MCF 10A (cell line): ENCODE measurements around the gene LPP. TPM values are rescaled to one million over a fixed set of nuclear protein-coding genes. Genes with fewer than 3 reads are reported as not detected.

Source experiments
- BruUV-seq: library from RNA; stranded (reverse); fragments of 400-500 nt; replicated peaks from 2 replicates; lab custom pipeline; 2021; lab: Mats Ljungman, UMichigan
- CTCF ChIA-PET: fragments of 300-600 bp; sonication (Branson Sonifier 250); formaldehyde crosslinking; extraction: SDS; loops from one replicate; lab custom pipeline; 2021; ENCODE audit warnings: antibody characterized with exemption, inconsistent platforms; lab: Yijun Ruan, JAX
- POLR2A ChIA-PET: fragments of 300-600, 350-650 bp; sonication (Branson Sonifier 250); formaldehyde crosslinking; extraction: SDS; loops from one replicate; lab custom pipeline; 2020; ENCODE audit warnings: antibody characterized with exemption, inconsistent platforms; lab: Yijun Ruan, JAX
- DNase-seq: peaks from one replicate; pipeline ENCODE4 v3.0.0-alpha.2; 2018; ENCODE audit not compliant: unreplicated experiment
- H3K27ac Mint-ChIP-seq: one replicate; pipeline ENCODE4 v1.8.0; 2022; ENCODE audit warnings: mild to moderate bottlenecking, low read depth, mixed read lengths; ENCODE audit not compliant: unreplicated experiment
- H3K27me3 Mint-ChIP-seq: one replicate; pipeline ENCODE4 v1.8.0; 2022; ENCODE audit warnings: mixed read lengths; ENCODE audit not compliant: insufficient read depth, unreplicated experiment
- H3K36me3 Mint-ChIP-seq: one replicate; pipeline ENCODE4 v1.8.0; 2022; ENCODE audit warnings: mild to moderate bottlenecking, moderate library complexity, mixed read lengths; ENCODE audit not compliant: insufficient read depth, unreplicated experiment
- H3K4me1 Mint-ChIP-seq: one replicate; pipeline ENCODE4 v1.8.0; 2022; ENCODE audit warnings: mixed read lengths; ENCODE audit not compliant: insufficient read depth, unreplicated experiment
- H3K4me3 Mint-ChIP-seq: one replicate; pipeline ENCODE4 v1.8.0; 2022; ENCODE audit warnings: mild to moderate bottlenecking, moderate library complexity, mixed read lengths; ENCODE audit not compliant: unreplicated experiment
- H3K9me3 Mint-ChIP-seq: one replicate; pipeline ENCODE4 v1.8.0; 2022; ENCODE audit warnings: mixed read lengths; ENCODE audit not compliant: unreplicated experiment
- CTCF ChIP-seq: fragments of 200-600 bp; IDR thresholded peaks from one replicate; pipeline ENCODE4 v1.8.0; 2022; ENCODE audit warnings: antibody characterized with exemption, mild to moderate bottlenecking; ENCODE audit not compliant: unreplicated experiment
- intact Hi-C: fragments of 100-400 bp; cut with micrococcal nuclease; formaldehyde crosslinking; loops from 2 replicates; pipeline ENCODE4 v1.14.1; 2022
- total RNA-seq: library from RNA; stranded (reverse); gene quantifications from 2 replicates; pipeline ENCODE4 v1.2.3, GENCODE V29; 2022

Gene LPP
- total RNA-seq, 1 experiment from 2014 or later, result 117 TPM

DNA sequence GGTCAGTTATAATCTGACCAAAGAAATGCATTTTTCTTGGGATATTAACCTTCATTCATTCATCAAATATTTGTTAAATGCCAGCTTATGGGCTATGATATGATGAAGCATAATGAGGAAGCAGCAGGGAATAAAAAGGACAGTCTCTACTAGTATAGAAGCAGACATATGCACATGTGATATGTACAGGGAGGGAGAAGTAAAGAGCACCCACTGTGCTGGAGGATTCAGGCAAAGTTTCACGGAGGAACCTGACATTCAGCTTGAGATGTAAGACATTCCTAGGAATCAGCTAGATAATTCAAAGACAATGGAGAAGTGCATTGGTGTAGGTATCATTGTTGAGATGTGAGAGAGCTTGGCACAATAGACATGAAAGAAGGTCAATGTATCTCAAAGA is 450.7 kb downstream of the LPP start:
- Mint-ChIP-seq H3K36me3 (peaks cover 14% of the 10 kb centered on the region), H3K4me1 (peaks cover 14% of the 10 kb centered on the region), H3K27me3 (no peaks in the 10 kb centered on the region), H3K9me3 (peaks cover 27% of the 10 kb centered on the region), H3K27ac (peak overlapping the region; percentile 24), H3K4me3 (no peak overlapping the region)
- no TSS peak for BruUV-seq
- intact Hi-C loops, result no loop called here
- POLR2A ChIA-PET, result no interaction called here
- CTCF ChIA-PET, result no interaction called here
- no peak for DNase-seq
- TF ChIP-seq CTCF, result no peak

GRCh38 chr3:188605231-188605630 is 451.3 kb downstream of the LPP start:
- TF ChIP-seq CTCF, result no peak
- Mint-ChIP-seq H3K4me1 (peaks cover 14% of the 10 kb centered on the region), H3K4me3 (no peak overlapping the region), H3K27ac (peak overlapping the region; percentile 24), H3K27me3 (no peaks in the 10 kb centered on the region), H3K9me3 (peaks cover 27% of the 10 kb centered on the region), H3K36me3 (peaks cover 20% of the 10 kb centered on the region)
- BruUV-seq, result no TSS peak
- CTCF ChIA-PET, result no interaction called here
- DNase-seq, result no peak
- POLR2A ChIA-PET, result no interaction called here
- intact Hi-C loops, result no loop called here

DNA sequence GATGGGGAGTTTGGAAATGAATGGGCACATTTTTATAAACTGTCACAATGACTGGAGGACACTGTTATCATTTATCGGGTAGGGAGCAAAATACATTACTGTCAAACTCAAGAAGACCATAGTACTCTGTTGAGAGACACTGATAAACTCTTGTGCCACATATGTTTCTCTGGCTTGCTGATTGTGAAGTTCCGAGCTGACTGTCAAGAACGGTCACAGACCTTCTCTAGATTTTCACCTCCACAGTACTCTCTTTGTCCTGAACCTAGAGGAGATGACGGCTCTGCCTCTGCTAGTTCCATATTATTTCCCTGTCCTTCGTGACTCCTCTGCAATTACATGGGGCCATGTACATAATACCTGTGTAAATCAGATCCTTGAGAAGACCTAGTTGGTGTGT is 451.9 kb downstream of the LPP start:
- Mint-ChIP-seq H3K4me3 (no peak overlapping the region), H3K27me3 (no peaks in the 10 kb centered on the region), H3K27ac (no peak overlapping the region), H3K9me3 (peaks cover 27% of the 10 kb centered on the region), H3K4me1 (peaks cover 14% of the 10 kb centered on the region), H3K36me3 (peaks cover 20% of the 10 kb centered on the region)
- no peak for TF ChIP-seq CTCF
- no peak for DNase-seq
- CTCF ChIA-PET, result no interaction called here
- BruUV-seq, result no TSS peak
- intact Hi-C loops, result no loop called here
- POLR2A ChIA-PET, result interaction anchor here (0.6 kb wide), 1 partner anchor 329 kb away, joined by 3 read pairs; no protein-coding TSS in a partner anchor

- TF ChIP-seq CTCF, result no peak
- Mint-ChIP-seq H3K4me3 (no peak overlapping the region), H3K36me3 (peaks cover 27% of the 10 kb centered on the region), H3K9me3 (peaks cover 27% of the 10 kb centered on the region), H3K27me3 (no peaks in the 10 kb centered on the region), H3K4me1 (peaks cover 14% of the 10 kb centered on the region), H3K27ac (no peak overlapping the region)
- CTCF ChIA-PET, result interaction anchor here (0.6 to 0.7 kb wide), 3 partner anchors 10 to 131 kb away, joined by 3 to 5 read pairs (median 3); no protein-coding TSS in a partner anchor
- intact Hi-C loops, result no loop called here
- no peak for DNase-seq
- POLR2A ChIA-PET, result no interaction called here
- BruUV-seq, result no TSS peak
Observed at GRCh38 chr3:188607805-188608315, 453.9 kb downstream of the LPP start.
